OCI-M1 (cell line): ENCODE measurements around the gene PDC.
"Not testable (repeated sequence)": the region's sequence is repeated elsewhere in the genome, so short reads cannot be mapped to it uniquely, and the experiment has no call there.

Experiments
- DNase-seq: peaks from one replicate; lab custom pipeline; 2025; lab: John Stamatoyannopoulos, UW

PDC gene

GRCh38 chr1:186465946-186466345 is 5.0 kb upstream of the PDC start:
- DNase-seq: no peak

DNA sequence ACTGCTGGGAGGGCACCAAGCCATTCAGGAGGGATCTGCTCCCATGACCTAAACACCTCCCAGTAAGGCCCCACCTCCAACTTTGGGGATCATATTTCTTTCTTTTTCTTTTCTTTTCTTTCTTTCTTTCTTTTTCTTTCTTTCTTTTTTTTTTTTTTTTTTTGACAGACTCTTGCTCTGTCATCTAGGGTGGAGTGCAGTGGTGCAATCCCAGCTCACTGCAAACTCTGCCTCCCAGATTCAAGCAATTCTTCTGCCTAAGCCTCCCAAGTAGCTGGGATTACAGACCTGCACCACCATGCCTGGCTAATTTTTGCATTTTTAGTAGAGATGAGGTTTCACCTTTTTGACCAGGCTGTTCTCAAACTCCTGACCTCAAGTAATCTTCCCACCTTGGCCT is 4.6 kb upstream of the PDC start:
- not testable (repeated sequence) for DNase-seq

- no peak for DNase-seq
Observed at GRCh38 chr1:186463926-186464325, 3.0 kb upstream of the PDC start.

DNA sequence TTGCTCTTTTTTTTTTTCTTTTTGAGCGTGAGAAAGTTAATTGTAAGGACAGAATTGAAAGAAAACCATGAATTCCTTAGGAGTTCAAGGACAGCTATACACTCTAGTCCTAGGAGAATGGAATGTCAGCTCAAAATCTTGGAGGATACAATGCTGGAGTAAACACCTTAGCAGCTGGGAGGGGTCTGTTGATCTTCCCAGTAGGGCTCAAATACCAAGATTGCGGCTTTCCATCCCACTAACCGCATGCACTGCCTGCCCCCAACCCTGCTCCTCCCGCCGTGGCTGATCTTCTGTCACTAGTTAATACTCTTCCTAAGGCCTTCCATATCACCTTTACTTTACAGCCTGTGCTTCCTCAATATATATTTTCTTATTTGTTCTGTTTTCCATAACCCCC is 2.6 kb upstream of the PDC start:
- DNase-seq: no peak

DNA sequence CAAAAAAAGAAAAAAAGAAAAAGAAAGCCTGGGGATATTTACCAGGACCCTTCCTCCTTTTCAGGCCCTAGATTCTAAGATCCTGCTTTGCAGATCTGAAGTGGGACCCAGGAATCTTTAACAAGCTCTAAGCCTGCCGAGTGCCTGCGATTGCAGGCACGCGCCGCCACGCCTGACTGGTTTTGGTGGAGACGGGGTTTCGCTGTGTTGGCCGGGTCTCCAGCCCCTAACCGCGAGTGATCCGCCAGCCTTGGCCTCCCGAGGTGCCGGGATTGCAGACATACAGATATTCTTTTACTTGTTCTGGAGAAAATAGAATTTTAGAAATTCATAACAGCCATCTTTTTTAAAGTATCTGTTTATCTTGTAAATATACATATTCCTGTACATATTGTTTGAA is 1.8 kb downstream of the PDC start:
- not testable (repeated sequence) for DNase-seq

- no peak for DNase-seq
Observed at GRCh38 chr1:186456729-186457255, 4.1 kb downstream of the PDC start.

DNA sequence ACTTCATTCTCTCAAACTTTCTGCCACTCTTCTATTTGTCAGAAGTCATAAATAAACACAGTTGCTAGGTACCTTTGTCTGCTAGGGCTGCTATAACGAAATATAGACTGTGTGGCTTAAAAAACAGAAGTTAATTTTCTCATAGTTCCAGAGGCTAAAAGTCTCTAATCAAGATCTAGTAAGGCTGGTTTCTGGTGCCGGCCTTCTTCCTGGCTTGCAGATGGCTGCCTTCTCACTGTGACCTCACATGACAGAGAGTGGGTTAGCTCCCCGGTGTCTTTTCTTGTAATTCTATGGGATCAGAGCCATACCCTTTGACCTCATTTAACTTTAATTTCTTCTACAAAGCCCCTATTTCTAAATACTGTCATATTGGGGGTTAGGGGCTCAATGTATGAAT is 5.9 kb downstream of the PDC start:
- DNase-seq: peak; percentile 92

DNA sequence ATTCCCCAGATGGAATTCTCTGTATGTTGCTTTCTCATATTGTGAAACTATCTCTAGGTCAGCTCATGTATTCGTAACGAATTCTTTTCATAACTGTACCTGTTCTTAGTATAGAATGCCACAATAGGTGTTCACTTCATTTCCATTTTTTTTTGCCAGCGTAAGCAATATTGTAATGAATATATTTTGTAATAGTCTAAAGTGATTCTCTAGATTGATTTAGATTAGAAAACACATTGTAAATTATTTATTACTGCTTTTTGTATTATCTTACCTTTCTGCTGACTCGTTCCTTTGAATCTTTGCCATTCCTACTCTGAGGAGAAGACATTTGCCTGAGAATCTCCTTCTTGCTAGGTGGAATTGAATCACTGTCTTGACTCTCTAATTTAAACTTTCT is 14.8 kb downstream of the PDC start:
- no peak for DNase-seq

DNA sequence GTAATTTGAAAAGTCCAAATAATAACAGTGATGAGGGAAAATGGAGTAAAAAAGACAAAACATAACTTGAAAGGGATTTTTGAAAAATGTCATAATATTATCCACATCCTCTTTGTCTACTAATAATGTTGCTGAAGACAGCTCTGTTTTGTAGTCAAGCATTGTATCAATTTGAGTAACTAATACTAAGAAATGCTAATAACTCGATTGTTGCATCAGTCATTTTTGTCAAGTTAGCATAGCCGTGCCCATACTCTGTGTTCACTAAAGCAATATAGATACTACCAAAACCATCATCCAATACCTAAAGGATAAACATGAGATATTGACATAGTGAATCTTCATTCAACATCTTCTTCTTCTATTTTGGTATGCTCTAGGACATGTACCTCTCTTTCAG is 17.3 kb downstream of the PDC start:
- no peak for DNase-seq

GRCh38 chr1:186442651-186443375 is 18.1 kb downstream of the PDC start:
- DNase-seq: peak; percentile 44

GRCh38 chr1:186440584-186440983 is 20.3 kb downstream of the PDC start:
- DNase-seq: no peak

DNA sequence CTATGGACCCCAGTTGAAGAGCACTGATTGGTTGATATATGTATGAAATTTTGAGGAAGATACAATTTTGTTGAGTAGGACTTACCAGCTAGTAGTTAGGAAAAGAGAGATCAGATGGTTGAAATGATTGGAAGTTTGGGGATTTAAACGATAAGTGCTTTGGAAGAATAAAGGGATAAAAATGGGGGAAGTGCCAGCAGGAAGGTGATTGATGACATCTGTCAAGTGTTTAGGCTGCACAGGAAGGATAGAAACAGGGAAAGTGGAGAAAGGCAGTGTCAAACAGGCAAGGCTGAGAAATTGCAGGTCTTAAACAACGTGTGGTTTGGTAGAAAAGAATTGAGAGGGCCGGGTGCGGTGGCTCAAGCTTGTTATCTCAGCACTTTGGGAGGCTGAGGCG is 22.3 kb downstream of the PDC start:
- no peak for DNase-seq

- no peak for DNase-seq
Observed at GRCh38 chr1:186435336-186435735, 25.6 kb downstream of the PDC start.

- DNase-seq: no peak
Observed at GRCh38 chr1:186429017-186429416, 31.9 kb downstream of the PDC start.

GRCh38 chr1:186426118-186426517 is 34.8 kb downstream of the PDC start:
- no peak for DNase-seq

GRCh38 chr1:186424539-186424938 is 36.4 kb downstream of the PDC start:
- DNase-seq: peak; percentile 35

DNA sequence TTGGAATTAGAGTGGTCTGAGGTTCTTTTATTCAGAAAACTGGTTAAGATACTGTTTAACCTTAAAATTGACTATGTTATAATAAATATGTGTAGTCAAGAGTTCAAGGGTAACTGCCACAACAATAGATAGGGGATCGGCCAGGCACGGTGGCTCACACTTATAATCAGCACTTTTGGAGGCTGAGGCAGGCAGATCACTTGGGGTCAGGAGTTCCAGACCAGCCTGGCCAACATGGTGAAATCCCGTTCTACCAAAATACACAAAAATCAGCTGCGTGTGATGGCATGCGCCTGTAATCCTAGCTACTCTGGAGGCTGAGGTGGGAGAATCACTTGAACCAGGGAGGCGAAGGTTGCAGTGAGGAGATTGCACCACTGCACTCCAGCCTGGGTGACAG is 39.5 kb downstream of the PDC start:
- no peak for DNase-seq

DNA sequence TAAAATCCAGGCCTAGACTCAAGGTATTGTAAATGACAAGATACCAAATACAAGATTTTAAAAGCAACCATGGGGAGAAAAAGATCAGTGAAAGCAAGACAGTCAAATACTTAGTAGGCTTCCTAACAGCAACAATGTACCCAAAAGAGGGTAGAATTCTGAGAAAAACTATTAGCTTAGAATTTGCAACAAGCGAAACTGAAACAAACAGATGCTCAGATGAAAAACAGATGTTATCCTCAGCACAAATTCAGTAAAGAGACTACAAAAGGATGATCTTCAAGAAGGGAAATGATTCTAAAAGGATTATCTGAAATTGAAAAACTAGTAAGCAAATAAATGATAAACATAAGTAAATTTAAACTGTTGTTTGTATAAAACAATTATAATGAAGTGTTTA is 40.0 kb downstream of the PDC start:
- DNase-seq: peak; percentile 61

GRCh38 chr1:186420311-186420710 is 40.6 kb downstream of the PDC start:
- DNase-seq: no peak

- DNase-seq: no peak
Observed at GRCh38 chr1:186418503-186418902, 42.4 kb downstream of the PDC start.

- no peak for DNase-seq
Observed at GRCh38 chr1:186413319-186413718, 47.6 kb downstream of the PDC start.

GRCh38 chr1:186409091-186409490 is 51.8 kb downstream of the PDC start:
- DNase-seq: no peak

GRCh38 chr1:186404454-186405051 is 56.4 kb downstream of the PDC start:
- peak; percentile 87 for DNase-seq

GRCh38 chr1:186403632-186404031 is 57.3 kb downstream of the PDC start:
- DNase-seq: no peak
